CD14-positive monocyte (primary cell): ENCODE results near the gene SDK1. TPM values are rescaled to one million over a fixed set of nuclear protein-coding genes. Genes with fewer than 3 reads are reported as not detected.

Experiments used
- DNase-seq, 3 donors: peaks; one replicate each; pipeline ENCODE4 v3.0.0-alpha.2; 2011 to 2022
- H2AFZ ChIP-seq: 2 replicates; pipeline ENCODE4 v1.6.0; 2012; ENCODE audit warnings: mild to moderate bottlenecking, low read depth, low read length, inconsistent platforms; ENCODE audit not compliant: insufficient read depth, poor library complexity, severe bottlenecking
- H3K27ac ChIP-seq, 2 donors: 1 replicate in 1 of 2; 2 replicates in 1 of 2; pipeline ENCODE4 v1.5.1; 2012 to 2013; ENCODE audit warnings: low read length in 2 of 2, control low read depth in 1 of 2, inconsistent platforms in 1 of 2, low read depth in 1 of 2, mild to moderate bottlenecking in 1 of 2
- H3K27me3 ChIP-seq, 2 donors: one replicate each; pipeline versions ENCODE4 v1.6.0 to v1.6.1; 2011 to 2013; ENCODE audit warnings: low read length in 2 of 2; ENCODE audit not compliant: control insufficient read depth in 2 of 2, insufficient read depth in 2 of 2
- H3K36me3 ChIP-seq, 2 donors: replicated peaks in 1 of 2; 1 replicate in 1 of 2; 2 replicates in 1 of 2; pipeline versions ENCODE4 v1.5.1 to v1.6.1; 2012 to 2013; ENCODE audit warnings: low read length in 2 of 2, control low read depth in 1 of 2, inconsistent platforms in 1 of 2, mild to moderate bottlenecking in 1 of 2; ENCODE audit not compliant: insufficient read depth in 2 of 2, control insufficient read depth in 1 of 2
- H3K4me1 ChIP-seq, 2 donors: 1 replicate in 1 of 2; 2 replicates in 1 of 2; pipeline versions ENCODE4 v1.5.1 to v1.6.1; 2012 to 2013; ENCODE audit warnings: low read length in 2 of 2, control low read depth in 1 of 2, inconsistent platforms in 1 of 2, mild to moderate bottlenecking in 1 of 2, moderate library complexity in 1 of 2; ENCODE audit not compliant: insufficient read depth in 2 of 2, control insufficient read depth in 1 of 2
- H3K4me2 ChIP-seq: replicated peaks from 2 replicates; pipeline ENCODE3; 2012; ENCODE audit warnings: low read length, moderate library complexity, mild to moderate bottlenecking; ENCODE audit not compliant: poor library complexity, severe bottlenecking; ENCODE audit errors: extremely low read depth
- H3K4me3 ChIP-seq, 3 experiments: fragments of 200-600 bp in 1 of 3; sonication (generic) in 1 of 3; replicated peaks in 1 of 3; 1 replicate in 2 of 3; 2 replicates in 1 of 3; pipeline ENCODE4 v1.5.1; 2011 to 2013; ENCODE audit warnings: low read length in 3 of 3, mild to moderate bottlenecking in 3 of 3, control low read depth in 2 of 3, low read depth in 2 of 3, inconsistent platforms in 1 of 3, moderate library complexity in 1 of 3
- H3K79me2 ChIP-seq: 2 replicates; pipeline ENCODE4 v1.6.0; 2012; ENCODE audit warnings: mild to moderate bottlenecking, control low read depth, inconsistent platforms, low read length, moderate library complexity; ENCODE audit not compliant: insufficient read depth
- H3K9ac ChIP-seq: 2 replicates; pipeline ENCODE4 v1.6.0; 2017; ENCODE audit warnings: low read length, mild to moderate bottlenecking; ENCODE audit not compliant: insufficient read depth, poor library complexity, severe bottlenecking
- H3K9me3 ChIP-seq, 2 donors: replicated peaks in 1 of 2; 1 replicate in 1 of 2; 2 replicates in 1 of 2; pipeline versions ENCODE4 v1.5.1 to v1.6.1; 2012 to 2013; ENCODE audit warnings: low read length in 2 of 2, control low read depth in 1 of 2; ENCODE audit not compliant: control insufficient read depth in 1 of 2, insufficient read depth in 1 of 2
- H4K20me1 ChIP-seq: 2 replicates; pipeline ENCODE4 v1.6.0; 2012; ENCODE audit warnings: mild to moderate bottlenecking, low read length, control low read depth, moderate library complexity; ENCODE audit not compliant: insufficient read depth
- H3K27ac Mint-ChIP-seq, 7 donors: one replicate each; pipeline ENCODE4 v1.8.0; 2020; ENCODE audit warnings: mild to moderate bottlenecking in 7 of 7, mixed read lengths in 7 of 7, moderate library complexity in 6 of 7, inconsistent platforms in 2 of 7
- H3K27me3 Mint-ChIP-seq, 3 donors: one replicate each; pipeline ENCODE4 v1.8.0; 2021 to 2022; ENCODE audit warnings: low read depth in 3 of 3, mild to moderate bottlenecking in 3 of 3, mixed read lengths in 3 of 3, moderate library complexity in 3 of 3, inconsistent platforms in 1 of 3
- H3K36me3 Mint-ChIP-seq, 2 donors: one replicate each; pipeline ENCODE4 v1.8.0; 2020; ENCODE audit warnings: mixed read lengths in 2 of 2, inconsistent platforms in 1 of 2, mild to moderate bottlenecking in 1 of 2
- H3K4me1 Mint-ChIP-seq: one replicate; pipeline ENCODE4 v1.8.0; 2020; ENCODE audit warnings: mild to moderate bottlenecking, mixed read lengths
- H3K4me3 Mint-ChIP-seq, 2 donors: one replicate each; pipeline ENCODE4 v1.8.0; 2020; ENCODE audit warnings: mild to moderate bottlenecking in 2 of 2, mixed read lengths in 2 of 2, moderate library complexity in 1 of 2
- H3K9me3 Mint-ChIP-seq, 7 donors: one replicate each; pipeline ENCODE4 v1.8.0; 2020 to 2022; ENCODE audit warnings: mixed read lengths in 7 of 7, mild to moderate bottlenecking in 6 of 7, moderate library complexity in 6 of 7, inconsistent platforms in 2 of 7
- WGBS: methylation state at CpG from one replicate; pipeline ENCODE4 v1.1.5; 2013; ENCODE audit warnings: missing lambda C conversion rate; ENCODE audit not compliant: insufficient coverage; 5-methylcytosine and 5-hydroxymethylcytosine counted together
- intact Hi-C, 2 donors: fragments of 100-400 bp; cut with micrococcal nuclease; formaldehyde crosslinking; loops; one replicate each; pipeline versions ENCODE4 v1.15.0 to v1.15.1; 2023
- polyA plus RNA-seq, 3 donors: library from polyadenylated mRNA; depleted of rRNA in 1 of 3; unstranded in 2 of 3; stranded (reverse) in 1 of 3; fragments of 300-500 nt in 2 of 3; fragments of >200 nt in 1 of 3; fragmentation: Illumina TruSeq in 2 of 3; gene quantifications; 1 replicate in 2 of 3; 2 replicates in 1 of 3; pipeline ENCODE4 v1.2.3, GENCODE V29; 2012 to 2021
- TF ChIP-seq, protein P1 (sequence below): fragments of 200-600 bp; IDR thresholded peaks from one replicate; pipeline ENCODE4 v1.8.0; 2022; ENCODE audit warnings: antibody characterized with exemption, mild to moderate bottlenecking

SDK1 gene
- polyA plus RNA-seq, 3 donors: 0.01 TPM; not detected in 2

DNA sequence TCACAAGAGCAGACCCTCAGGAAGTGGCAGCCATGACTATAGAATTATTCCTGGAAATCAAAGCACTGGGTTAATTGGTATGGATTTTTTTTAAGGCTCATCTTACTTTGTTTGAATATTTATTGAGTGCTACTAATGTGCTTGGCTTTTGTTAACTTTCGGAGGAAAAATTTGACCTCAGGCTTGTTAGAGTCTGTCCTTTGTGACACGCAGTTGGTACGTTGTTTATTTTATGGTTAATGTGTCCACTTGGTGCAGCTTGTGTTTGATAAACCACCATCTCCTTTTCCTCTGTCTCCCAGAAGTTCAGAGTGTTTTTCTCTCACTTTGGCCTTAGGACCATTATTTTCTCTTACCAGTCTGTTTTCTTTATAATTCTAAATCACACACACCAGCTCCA is 268.6 kb downstream of the SDK1 start:
- Mint-ChIP-seq H3K4me1 (no peaks in the 10 kb centered on the region), H3K27ac (no peak overlapping the region), H3K4me3 (no peak overlapping the region), H3K27me3 (peaks cover 0 to 2% (median 0%) of the 10 kb centered on the region in 3 donors), H3K9me3 (peaks cover 0 to 14% (median 9%) of the 10 kb centered on the region in 7 donors), H3K36me3 (no peaks in the 10 kb centered on the region)
- H3K9ac ChIP-seq: no peak overlapping the region
- no peak overlapping the region for H2AFZ ChIP-seq
- no peaks in the 10 kb centered on the region for H3K36me3 ChIP-seq
- no peaks in the 10 kb centered on the region for H3K4me1 ChIP-seq
- no peak for DNase-seq
- WGBS: 90% methylated on average over 2 of the region's 3 CpGs
- no peak overlapping the region for H3K4me3 ChIP-seq
- intact Hi-C loops: no loop called here
- H3K79me2 ChIP-seq: no peaks in the 10 kb centered on the region
- H3K4me2 ChIP-seq: no peak overlapping the region
- TF ChIP-seq, protein P1, sequence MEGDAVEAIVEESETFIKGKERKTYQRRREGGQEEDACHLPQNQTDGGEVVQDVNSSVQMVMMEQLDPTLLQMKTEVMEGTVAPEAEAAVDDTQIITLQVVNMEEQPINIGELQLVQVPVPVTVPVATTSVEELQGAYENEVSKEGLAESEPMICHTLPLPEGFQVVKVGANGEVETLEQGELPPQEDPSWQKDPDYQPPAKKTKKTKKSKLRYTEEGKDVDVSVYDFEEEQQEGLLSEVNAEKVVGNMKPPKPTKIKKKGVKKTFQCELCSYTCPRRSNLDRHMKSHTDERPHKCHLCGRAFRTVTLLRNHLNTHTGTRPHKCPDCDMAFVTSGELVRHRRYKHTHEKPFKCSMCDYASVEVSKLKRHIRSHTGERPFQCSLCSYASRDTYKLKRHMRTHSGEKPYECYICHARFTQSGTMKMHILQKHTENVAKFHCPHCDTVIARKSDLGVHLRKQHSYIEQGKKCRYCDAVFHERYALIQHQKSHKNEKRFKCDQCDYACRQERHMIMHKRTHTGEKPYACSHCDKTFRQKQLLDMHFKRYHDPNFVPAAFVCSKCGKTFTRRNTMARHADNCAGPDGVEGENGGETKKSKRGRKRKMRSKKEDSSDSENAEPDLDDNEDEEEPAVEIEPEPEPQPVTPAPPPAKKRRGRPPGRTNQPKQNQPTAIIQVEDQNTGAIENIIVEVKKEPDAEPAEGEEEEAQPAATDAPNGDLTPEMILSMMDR: no peak
- no peaks in the 10 kb centered on the region for H4K20me1 ChIP-seq
- H3K9me3 ChIP-seq: peaks cover 0 to 8% of the 10 kb centered on the region in 2 donors
- no peaks in the 10 kb centered on the region for H3K27me3 ChIP-seq
- H3K27ac ChIP-seq: no peak overlapping the region

DNA sequence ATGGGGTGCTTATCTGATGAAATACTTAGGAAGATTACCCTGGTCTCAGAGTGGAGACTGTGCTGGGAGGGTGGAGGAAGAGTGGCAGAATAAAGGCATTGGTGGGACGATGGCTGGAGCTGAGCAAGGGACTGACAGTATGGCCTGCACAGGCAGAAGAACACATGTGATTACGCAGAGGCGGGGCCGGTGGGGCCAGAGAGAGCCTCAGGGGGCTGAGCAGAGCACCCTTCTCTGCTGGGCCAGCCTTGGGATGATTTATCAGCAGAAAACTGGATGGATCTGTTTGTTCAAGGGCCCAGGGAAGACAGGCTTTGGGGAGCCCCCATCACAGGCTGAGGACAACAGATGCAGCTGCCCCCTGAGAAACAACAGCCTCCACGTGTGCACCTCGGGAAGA is 272.1 kb downstream of the SDK1 start:
- WGBS: 90% methylated on average over 6 of the region's 6 CpGs
- no peaks in the 10 kb centered on the region for H3K79me2 ChIP-seq
- no peak overlapping the region for H3K4me2 ChIP-seq
- H3K4me3 Mint-ChIP-seq: no peak overlapping the region
- H3K9me3 Mint-ChIP-seq: peaks cover 13 to 34% (median 22%) of the 10 kb centered on the region in 7 donors
- DNase-seq: no peak
- no peaks in the 10 kb centered on the region for H3K4me1 Mint-ChIP-seq
- no peak overlapping the region for H3K27ac Mint-ChIP-seq
- no peaks in the 10 kb centered on the region for H3K36me3 ChIP-seq
- H3K36me3 Mint-ChIP-seq: no peaks in the 10 kb centered on the region
- intact Hi-C loops: no loop called here
- no peaks in the 10 kb centered on the region for H3K27me3 Mint-ChIP-seq
- H3K9ac ChIP-seq: no peak overlapping the region
- no peak overlapping the region for H2AFZ ChIP-seq
- no peaks in the 10 kb centered on the region for H3K4me1 ChIP-seq
- H3K27me3 ChIP-seq: no peaks in the 10 kb centered on the region
- H3K27ac ChIP-seq: no peak overlapping the region
- peaks cover 22 to 30% of the 10 kb centered on the region in 2 donors for H3K9me3 ChIP-seq
- H4K20me1 ChIP-seq: no peaks in the 10 kb centered on the region
- no peak overlapping the region for H3K4me3 ChIP-seq
- TF ChIP-seq, protein P1: no peak
